HL-60 (cell line): ENCODE results near the gene RGS19.

ENCODE experiments used
- CTCF ChIP-seq: IDR thresholded peaks from one replicate; pipeline ENCODE4 v1.5.1; 2011; ENCODE audit warnings: low read length, control low read depth, inconsistent platforms; ENCODE audit not compliant: insufficient read depth
- POLR2AphosphoS5 ChIP-seq: IDR thresholded peaks from 2 replicates; pipeline ENCODE4 v1.6.1; 2012; ENCODE audit warnings: low read depth
- REST ChIP-seq: IDR thresholded peaks from 2 replicates; pipeline ENCODE4 v1.6.1; 2012; ENCODE audit warnings: low read depth; ENCODE audit not compliant: insufficient replicate concordance

GRCh38 chr20:64093013-64093503 is 13.7 kb upstream of the RGS19 start:
- TF ChIP-seq CTCF (no peak), REST (no peak), POLR2AphosphoS5 (no peak)
